HG03442 (cell line): ENCODE results near the gene NT5DC2.

Experiments used
- ATAC-seq: cut with Tn5 transposase; IDR thresholded peaks from one replicate; pipeline ENCODE4 v1.9.1; 2021; ENCODE audit warnings: mild to moderate bottlenecking, moderate library complexity; ENCODE audit not compliant: unreplicated experiment

The NT5DC2 gene

DNA sequence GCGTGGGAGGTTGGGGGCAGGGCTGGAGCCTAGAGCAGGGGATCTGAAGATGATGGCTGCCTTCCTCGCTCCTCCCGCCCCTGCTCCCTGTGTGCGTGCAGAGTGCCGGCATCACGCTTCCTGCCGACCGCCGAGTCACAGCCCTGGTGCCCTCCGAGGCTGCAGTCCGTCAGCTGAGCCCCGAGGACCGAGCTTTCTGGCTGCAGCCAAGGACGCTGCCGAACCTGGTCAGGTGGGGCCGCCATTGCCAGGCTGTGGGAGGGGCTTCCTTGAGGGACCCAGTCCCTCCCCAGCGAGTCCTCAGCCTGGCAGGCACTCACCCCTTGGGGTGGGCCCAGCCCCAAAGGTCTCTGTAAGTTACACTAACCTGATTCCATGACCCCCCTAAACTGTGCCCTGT lies 20.9 kb downstream of the NT5DC2 start:
- ATAC-seq: no peak

DNA sequence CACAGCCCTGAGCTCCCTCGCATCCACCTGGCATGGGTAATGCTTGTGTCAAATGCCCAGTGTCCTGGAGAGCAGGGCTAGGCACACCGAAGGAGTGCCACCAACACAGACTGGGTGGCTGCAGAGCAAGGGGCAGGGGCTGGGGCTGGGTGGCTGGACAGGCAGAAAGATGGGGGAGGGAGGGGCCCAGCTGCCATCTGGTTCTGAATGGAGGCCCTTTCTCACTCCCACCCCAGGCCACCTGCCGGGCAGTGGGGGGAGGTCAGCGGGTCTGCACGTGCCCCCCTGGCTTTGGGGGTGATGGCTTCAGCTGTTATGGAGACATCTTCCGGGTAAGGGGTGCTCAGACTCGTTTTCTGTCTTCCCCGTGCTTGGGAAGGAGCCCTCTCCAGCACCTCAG lies 21.6 kb downstream of the NT5DC2 start:
- no peak for ATAC-seq

DNA sequence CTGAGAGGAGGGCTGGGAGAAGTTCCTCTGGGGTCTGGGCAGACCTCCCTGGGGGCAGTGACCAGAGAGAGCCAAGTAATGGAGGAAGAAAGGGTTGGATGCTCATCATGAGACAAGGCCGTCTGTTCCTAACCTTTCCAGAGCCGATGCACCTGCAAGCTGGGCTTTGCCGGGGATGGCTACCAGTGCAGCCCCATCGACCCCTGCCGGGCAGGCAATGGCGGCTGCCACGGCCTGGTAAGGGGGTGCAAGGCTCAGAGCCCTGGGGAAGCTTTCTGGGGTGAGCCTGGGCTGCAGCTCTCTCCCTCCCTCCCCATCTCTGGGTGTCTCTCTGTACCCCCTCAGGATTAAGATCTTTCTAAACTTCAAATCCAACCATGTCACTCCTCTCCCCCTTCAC lies 22.1 kb downstream of the NT5DC2 start:
- no peak for ATAC-seq

DNA sequence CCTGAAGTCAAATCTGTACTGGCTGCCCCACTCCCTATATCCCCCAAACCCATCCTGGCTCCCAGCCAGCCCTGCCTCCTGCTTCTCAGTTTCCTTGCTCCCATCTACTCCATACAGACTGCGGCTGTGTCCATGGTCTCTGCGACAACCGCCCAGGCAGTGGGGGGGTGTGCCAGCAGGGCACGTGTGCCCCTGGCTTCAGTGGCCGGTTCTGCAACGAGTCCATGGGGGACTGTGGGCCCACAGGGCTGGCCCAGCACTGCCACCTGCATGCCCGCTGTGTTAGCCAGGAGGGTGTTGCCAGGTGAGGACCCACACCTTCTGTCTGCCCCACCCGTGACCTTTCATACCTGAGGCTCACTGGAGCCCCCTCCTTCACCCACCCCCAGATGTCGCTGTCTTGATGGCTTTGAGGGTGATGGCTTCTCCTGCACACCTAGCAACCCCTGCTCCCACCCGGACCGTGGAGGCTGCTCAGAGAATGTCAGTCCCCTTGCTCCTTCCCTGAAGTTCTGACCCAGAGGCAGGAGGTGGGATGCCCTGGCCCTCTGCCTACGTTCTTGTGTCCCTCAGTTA lies 23.8 kb downstream of the NT5DC2 start:
- ATAC-seq: no peak

DNA sequence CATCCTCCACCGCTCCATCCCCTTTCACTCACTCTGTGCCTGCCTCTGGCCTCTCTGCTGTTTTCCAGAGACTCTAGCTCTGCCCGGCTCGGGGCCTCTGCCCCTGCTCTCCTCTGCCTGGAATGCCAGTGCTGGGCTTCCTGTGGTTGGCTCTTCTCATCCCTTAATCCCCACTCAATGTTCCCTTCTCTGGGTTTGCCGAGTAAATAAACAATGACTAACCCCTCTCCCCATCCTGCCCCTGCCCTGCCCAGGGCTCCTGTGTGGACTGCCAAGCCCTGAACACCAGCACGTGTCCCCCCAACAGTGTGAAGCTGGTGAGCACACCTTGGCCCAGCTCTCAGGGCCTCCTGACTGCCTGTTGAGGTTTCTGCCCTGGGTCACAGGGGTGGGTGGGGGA lies 26.3 kb downstream of the NT5DC2 start:
- ATAC-seq: no peak

DNA sequence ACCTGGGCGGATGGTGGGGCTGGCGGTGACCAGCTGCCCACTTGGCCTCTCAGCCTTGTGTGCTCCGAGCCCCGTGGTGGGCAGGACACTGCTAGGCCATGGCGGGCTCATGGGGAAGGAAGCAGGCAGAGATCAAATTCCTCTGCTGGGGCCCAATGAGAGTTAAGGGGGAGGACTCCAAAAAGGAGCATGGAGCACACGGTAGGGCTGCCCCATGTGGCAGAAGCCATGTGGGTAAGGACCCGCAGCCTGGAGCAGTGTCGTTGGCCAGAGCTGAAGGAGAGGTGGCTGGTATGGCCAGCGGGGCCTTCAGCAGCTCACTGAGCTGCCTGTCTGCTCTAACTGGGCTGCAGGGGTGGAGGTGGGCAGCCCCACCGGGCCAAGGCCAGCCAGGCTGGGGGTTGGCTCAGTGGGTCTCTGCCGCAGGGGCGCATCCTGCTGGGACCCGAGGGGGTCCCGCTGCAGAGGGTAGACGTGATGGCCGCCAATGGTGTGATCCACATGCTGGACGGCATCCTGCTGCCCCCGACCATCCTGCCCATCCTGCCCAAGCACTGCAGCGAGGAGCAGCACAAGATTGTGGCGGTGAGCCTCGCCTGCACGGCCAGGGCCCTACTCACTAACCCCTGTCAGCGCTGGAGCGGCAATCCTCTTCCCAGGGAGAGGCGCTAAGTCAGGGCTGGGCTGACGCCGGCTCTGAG lies 27.2 kb downstream of the NT5DC2 start:
- ATAC-seq: no peak

DNA sequence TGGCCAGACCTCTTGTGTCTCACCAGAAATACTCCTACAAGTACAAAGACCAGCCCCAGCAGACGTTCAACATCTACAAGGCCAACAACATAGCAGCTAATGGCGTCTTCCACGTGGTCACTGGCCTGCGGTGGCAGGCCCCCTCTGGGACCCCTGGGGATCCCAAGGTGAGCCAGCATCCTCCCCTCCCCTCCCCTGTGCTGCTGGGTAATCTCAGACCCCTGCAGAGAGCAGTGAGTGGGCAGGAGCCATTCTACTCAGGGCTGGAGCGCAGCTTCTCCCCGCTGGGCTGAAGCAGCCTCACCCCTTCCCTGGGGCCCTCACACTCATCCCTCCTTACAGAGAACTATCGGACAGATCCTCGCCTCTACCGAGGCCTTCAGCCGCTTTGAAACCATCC lies 28.7 kb downstream of the NT5DC2 start:
- ATAC-seq: no peak

DNA sequence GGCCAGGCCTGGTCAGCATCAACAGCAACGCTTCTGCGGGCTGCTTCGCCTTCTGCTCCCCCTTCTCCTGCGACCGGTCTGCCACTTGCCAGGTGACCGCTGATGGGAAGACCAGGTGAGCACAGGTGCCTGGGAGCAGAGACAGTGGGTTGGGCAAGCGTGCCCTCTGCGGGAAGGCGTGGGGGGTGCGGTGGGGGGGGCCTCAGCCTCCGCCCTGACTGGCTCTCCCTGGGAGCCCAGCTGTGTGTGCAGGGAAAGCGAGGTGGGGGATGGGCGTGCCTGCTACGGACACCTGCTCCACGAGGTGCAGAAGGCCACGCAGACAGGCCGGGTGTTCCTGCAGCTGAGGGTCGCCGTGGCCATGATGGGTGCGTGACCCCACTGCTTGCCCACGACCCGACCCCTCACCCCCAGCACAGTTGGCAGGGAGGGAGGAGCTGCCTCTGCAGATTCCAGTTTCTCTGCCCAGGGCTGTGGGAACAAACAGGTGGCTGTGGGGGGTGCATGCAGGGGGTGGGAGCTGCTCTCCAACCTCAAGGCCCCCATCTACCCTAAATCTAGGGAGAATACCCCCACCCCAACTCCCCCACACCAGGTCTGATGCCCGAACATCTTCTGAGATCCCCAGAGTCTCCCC lies 29.8 kb downstream of the NT5DC2 start:
- ATAC-seq: no peak

DNA sequence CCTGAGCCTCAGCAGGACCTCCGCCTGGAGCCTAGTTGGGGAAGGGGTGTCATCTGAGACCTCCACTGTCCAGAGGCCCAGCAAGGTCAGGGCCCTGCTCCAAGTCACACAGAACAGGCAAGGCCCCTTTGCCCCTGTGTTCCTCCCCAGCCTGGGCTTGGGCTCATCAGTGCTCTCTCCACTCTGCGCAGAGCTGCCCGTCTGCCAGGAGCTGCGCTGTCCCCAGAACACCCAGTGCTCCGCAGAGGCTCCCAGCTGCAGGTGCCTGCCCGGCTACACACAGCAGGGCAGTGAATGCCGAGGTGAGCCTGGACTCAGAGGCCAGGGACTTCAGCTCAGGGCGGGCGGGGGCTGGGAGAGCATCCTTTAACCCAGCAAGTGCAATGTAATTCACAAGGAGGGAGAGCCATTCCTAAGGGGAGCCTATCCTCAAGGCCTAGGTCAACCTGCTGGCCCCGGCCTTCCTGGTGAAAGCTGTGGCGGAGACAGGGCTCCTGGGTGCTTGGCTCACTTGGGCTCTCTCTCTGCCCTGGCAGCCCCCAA lies 30.8 kb downstream of the NT5DC2 start:
- ATAC-seq: no peak

DNA sequence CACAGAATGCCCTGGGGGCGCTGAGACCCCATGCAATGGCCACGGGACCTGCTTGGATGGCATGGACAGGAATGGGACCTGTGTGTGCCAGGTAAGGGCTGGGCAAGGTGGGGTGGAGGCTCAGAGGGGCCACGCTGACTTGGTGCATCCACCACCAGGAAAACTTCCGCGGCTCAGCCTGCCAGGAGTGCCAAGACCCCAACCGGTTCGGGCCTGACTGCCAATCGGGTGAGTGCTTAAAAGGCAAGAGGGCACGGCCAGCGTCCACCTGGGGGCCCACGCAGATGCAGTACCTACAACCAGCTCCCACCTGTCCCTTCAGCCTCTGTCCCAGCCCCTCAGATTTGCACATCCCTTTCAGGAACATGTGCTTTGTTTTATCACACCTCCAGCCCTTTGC lies 31.7 kb downstream of the NT5DC2 start:
- ATAC-seq: no peak

DNA sequence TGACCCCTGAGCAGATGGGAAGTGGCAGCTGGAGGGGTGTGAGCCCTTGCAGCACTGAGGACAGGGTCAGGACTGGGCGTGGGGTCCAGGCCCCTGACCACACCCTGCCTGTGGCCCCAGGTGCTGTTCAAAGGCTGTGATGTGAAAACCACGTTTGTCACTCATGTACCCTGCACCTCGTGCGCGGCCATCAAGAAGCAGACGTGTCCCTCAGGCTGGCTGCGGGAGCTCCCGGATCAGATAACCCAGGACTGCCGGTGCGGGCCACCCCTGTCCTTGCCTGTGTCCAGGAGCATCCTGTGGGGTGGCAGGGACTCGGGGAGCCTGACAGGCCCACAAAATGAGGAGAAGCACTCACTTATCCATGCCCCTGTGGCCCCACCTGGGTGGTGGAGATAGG lies 32.6 kb downstream of the NT5DC2 start:
- ATAC-seq: no peak

DNA sequence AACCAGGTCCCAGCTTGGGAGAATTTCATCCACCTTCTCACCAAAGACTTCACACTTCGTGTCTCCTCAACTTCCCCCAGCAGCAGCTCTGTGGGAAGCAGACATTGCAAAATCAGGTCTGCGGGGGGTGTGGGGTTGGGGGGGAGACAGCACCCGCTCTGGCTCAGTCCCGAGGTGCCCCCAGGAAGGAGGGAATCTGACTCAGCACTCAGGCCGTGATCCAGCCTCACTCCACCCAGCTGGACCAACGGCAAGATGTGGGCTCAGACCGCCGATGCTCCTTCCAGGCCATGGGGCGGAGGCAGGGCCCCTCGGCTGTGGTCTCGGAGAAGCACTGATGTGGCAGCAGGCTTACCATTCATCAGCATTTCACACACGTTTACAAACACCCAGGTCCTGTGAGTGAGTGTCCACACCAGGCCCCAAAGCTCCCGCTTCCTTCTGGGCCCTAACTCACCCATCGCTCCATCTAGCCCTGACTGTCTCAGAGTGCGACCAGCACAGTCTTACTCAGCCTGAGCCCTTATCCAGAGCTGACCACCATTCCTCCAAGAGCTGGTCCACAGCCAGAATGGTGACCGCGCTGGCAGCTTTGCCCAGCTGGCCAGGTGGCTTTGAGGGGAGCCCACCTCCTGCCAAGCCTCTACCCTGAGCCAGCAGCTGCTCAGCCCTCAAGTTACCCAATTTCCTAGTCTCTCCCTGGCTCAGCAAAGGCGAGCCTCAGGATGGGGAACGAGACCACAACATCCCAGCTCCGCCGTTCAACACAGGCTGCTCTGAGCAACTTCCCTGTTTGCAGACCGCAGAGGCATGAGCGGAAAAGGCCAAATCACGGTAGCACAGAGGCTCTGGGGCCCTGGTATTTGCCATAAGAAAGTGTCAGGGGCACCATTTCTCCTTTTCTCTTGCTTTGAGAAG lies 35.3 kb downstream of the NT5DC2 start:
- no peak for ATAC-seq

DNA sequence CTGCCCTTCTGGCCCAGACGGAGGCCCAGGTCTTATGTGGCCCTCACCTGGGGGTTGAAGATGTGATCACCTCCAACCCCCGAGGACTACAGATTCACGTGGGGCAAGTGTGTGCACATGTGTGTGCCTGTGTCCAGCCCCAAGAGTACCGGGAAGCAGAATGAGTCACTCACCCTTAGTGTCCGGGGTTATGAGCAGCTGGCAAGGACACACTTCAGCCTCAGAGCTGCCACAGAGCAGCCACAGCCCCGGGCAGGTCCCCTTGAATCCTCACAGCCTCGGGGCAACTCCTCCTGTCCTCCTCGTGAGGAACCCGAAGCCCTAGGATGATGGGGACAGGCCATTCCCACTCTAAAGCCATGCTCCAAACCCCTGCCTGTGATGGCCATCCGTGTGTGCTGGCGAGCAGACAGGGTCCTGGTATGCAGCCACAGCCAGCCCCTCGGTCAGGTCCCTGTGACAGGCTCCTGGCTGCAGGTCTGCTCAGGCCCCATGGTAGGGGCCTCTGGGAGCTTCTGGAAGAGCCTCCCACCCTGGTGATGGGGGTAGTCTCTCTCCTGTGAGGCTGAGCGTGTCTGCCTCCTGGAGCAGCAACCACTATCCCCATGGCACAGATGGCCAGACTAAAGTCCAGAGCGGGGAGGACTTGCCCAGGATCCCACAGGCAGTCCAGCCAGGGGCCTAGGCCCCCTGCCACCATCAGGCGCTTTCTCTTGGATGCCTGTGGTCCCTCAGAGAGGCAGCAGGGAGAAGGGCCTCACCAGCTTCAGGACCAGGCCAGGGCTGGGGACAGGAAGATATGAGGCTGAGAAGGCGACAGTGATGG lies 37.7 kb downstream of the NT5DC2 start:
- ATAC-seq: no peak

DNA sequence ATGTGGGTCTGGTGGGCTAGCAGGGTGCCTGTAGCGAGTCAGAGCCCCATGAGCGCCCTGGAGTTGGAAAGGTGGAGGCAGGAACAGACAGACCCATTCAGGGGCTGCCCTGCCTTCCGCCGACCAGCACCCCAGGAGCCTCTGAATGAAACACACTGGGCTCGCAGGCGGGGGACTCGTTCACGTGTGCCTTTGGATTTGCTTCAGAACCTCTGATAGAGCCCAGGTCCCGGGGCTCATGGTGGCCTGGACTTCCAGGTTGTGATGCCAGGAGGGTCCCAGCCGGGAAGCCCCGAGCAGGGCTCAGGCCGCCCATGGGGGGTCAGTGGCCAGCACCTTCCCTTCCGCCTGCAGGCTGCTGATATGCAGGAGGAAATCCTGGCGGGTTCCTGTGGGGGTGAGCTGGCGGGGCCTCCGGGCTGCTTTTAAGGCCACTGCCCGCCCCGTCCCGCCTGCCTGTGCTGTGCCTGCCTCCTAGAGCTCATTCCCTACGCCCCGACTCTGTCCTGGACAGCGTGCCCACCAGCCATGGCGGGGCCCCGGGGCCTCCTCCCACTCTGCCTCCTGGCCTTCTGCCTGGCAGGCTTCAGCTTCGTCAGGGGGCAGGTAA lies 38.7 kb downstream of the NT5DC2 start, which contains the start of gene STAB1:
TSS of gene STAB1 (plus strand) at position 453 of the 610 bp plus-strand sequence. CDS start at position 529, 76 bp downstream.
- ATAC-seq: no peak

DNA sequence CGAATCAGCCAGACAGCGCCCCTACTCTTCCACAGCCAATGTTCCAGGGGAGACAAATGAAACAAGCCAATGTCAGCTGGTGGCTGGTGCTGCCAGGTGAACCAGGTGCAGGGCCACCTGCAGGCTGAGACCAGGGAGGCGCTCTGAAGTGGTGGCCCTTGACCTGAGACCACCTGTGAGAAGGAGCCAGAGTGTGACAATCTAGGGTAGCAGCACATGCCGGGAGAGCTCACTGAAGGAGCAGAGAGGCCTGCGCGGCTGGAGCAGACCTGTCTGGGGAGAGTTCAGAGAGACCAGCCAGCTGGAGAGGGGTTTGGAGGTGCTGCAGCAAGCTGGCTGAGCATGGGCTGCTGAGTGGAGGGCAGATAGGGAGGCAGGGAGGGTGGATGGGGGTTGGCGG lies 39.2 kb downstream of the NT5DC2 start:
- no peak for ATAC-seq

DNA sequence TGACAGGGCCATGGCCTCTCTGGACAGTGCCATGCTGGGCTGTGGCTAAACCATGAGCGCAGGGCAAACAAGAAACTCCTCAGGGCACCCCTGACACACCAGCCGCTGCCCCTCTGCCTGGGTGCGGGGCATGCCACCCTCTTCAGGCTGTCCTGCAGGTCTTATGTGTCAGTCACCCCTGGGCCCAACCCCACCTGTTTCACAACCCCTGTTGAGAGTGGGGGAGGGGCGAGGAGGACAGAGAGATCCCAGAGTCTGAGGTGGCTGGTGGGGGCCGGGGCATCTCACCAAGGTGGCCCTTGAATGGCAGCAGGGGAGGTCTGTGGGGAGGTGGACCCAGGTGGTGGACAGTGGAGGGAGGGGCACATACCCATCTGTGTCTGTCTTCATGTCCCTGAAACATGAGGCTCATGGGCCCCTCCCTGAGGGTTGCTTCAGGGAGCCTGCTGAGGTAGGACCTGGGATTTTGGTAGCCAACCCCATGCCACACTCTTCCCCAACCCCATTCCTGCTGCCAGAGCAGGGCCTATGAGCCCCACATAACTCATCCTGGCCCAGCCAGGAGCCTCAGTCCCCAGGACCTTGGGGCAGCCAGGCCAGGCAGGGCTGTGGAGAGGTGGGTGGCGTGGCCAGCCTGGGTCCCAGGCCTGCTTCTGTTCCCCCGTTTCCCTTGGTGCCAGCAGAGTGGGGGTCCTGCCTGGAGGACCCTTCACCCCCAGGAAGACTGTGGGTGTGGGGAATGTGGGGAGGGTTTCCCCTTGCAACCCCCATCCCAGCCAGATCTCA lies 40.2 kb downstream of the NT5DC2 start:
- no peak for ATAC-seq

DNA sequence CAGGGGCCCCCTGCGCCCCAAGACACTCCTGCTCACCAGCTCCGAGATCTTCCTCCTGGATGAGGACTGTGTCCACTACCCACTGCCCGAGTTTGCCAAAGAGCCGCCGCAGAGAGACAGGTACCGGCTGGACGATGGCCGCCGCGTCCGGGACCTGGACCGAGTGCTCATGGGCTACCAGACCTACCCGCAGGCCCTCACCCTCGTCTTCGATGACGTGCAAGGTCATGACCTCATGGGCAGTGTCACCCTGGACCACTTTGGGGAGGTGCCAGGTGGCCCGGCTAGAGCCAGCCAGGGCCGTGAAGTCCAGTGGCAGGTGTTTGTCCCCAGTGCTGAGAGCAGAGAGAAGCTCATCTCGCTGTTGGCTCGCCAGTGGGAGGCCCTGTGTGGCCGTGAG lies 41.6 kb downstream of the NT5DC2 start:
- ATAC-seq: no peak

DNA sequence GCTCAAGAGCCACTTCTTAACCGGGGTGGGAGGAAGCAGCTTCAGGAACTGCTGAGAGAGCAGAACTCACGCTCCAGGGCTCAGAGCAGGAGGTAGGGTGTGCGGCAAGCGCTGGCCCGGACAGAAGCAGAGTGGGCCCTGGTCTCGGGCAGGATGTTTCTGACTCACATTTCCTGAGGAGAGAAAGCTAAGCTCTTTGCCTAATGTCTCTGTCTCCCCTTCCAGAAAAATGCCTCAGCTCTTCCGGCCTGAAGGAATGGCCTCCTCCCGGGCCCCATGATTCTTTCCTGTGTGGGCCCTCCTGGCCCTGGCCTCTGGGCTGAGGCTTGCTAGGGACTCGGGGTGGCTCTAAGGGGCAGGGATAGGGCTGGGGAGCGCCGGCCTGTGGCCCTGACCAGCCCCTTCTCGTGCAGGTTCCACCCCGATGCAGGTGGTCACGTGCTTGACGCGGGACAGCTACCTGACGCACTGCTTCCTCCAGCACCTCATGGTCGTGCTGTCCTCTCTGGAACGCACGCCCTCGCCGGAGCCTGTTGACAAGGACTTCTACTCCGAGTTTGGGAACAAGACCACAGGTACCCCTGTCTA lies 42.6 kb downstream of the NT5DC2 start:
- no peak for ATAC-seq
